Sigmoid colon (tissue), 4 donors: ENCODE results near the gene TSPAN3.

Source experiments
- POLR2A ChIP-seq, 2 donors: fragments of 450-650 bp; IDR thresholded peaks; one replicate each; pipeline ENCODE4 v1.6.1; 2016; ENCODE audit warnings: antibody characterized with exemption in 2 of 2, mild to moderate bottlenecking in 2 of 2, moderate library complexity in 2 of 2
- POLR2AphosphoS5 ChIP-seq, 4 donors: sonication (generic); formaldehyde crosslinking; IDR thresholded peaks; one replicate each; pipeline ENCODE4 v1.6.1; 2017; ENCODE audit warnings: antibody characterized with exemption in 4 of 4
- TF ChIP-seq, protein P1 (sequence below), 4 experiments: fragments of 450-650 bp in 3 of 4; fragments of 200-600 bp in 1 of 4; IDR thresholded peaks; one replicate each; pipeline ENCODE4 v1.5.1; 2016 to 2019; ENCODE audit warnings: antibody characterized with exemption in 4 of 4, mild to moderate bottlenecking in 3 of 4, moderate library complexity in 2 of 4

DNA sequence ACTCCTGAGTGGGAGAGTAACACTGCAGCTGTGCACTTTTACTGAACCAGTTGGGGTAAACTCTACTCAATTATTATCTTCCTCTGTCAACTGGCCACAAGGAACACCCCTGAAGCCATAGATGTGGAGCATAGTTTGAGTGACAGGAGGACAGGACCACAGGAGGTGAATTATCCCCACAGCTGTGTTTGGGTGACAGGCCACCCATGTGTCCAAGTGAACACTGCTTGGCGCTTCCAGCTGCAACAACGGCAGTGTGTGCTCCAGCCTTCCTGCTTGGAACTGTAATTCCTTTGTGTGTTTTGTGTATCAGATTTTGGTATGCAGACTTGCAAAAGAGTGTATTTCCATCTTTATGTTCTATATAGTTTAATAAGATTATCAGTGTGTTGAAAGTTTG is 20.2 kb upstream of the TSPAN3 start:
- TF ChIP-seq, protein P1, sequence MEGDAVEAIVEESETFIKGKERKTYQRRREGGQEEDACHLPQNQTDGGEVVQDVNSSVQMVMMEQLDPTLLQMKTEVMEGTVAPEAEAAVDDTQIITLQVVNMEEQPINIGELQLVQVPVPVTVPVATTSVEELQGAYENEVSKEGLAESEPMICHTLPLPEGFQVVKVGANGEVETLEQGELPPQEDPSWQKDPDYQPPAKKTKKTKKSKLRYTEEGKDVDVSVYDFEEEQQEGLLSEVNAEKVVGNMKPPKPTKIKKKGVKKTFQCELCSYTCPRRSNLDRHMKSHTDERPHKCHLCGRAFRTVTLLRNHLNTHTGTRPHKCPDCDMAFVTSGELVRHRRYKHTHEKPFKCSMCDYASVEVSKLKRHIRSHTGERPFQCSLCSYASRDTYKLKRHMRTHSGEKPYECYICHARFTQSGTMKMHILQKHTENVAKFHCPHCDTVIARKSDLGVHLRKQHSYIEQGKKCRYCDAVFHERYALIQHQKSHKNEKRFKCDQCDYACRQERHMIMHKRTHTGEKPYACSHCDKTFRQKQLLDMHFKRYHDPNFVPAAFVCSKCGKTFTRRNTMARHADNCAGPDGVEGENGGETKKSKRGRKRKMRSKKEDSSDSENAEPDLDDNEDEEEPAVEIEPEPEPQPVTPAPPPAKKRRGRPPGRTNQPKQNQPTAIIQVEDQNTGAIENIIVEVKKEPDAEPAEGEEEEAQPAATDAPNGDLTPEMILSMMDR (IDR thresholded peaks at IDR 0.05) = no peak
- TF ChIP-seq POLR2AphosphoS5 (IDR thresholded peaks at IDR 0.05) (no peak), POLR2A (IDR thresholded peaks at IDR 0.05) (no peak)
